ENCODE data around the gene IBA57.

Gene IBA57

DNA sequence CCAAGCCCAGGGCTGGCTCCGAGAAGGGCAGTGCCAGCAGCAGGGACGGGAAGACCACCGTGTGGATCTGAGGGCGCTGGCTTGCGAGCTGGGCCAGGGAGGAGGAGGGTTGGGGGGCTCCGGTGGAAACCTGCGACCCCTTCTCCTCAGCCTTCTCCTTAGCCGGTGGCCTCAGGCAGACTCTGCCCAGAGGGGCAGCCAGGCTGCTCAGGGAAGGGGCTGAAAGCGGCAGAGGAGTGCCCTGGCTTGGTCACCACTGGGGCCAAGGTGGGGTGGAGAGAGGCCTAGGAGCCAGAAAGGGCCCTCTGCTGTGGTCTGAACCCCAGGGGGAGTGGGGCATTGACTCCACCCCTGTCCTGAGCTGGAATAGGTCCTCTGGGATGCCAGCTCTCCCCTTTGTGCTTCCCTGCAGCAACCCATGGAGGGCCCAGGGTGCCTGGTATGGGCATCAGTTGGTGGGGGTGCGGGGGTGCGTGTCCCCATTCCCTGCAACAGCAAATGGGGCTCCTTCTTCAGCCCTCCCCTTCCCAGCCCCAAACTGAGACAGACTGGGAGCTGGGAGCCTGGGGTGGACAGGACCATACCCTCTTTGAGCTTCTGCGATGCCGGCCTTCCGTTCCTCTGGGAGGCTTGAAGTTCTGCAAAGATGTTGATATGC is 6.5 kb upstream of the IBA57 start:
- Mint-ChIP-seq H3K4me1 (peaks cover 28% of the 10 kb centered on the region), H3K27me3 (no peaks in the 10 kb centered on the region), H3K9me3 (no peaks in the 10 kb centered on the region), H3K27ac (no peak overlapping the region), H3K36me3 (no peaks in the 10 kb centered on the region), H3K4me3 (no peak overlapping the region)

DNA sequence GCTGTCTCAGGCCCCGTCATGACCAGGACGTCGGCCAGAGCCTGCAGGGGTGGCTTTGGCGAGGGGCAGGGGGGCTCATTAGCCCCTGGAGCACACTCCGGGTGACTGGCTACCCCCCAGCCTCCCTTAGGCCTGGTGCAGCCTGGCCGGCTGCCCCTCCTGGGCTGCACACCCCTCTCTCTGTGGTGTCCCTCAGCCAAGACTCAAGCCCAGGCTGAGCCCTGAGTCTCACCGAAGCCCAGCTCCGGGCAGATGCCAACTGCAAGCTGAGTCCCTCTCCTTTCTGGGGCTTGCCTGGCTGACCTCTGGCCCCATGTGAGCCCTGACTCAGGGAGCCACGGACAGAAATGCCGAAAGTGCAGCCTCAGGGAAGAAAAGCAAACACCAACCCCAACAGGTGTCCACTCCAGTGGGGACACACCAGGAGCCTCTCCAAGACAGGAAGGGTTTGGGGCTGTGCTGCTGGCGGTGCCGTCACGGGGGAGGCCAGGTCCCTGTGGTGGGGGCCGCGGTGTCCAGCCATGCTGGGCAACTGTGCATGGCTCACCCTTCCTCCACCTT is 5.3 kb upstream of the IBA57 start:
- H3K36me3 Mint-ChIP-seq = no peaks in the 10 kb centered on the region
- no peaks in the 10 kb centered on the region for H3K9me3 Mint-ChIP-seq
- H3K4me3 Mint-ChIP-seq = no peak overlapping the region
- no peaks in the 10 kb centered on the region for H3K27me3 Mint-ChIP-seq
- H3K4me1 Mint-ChIP-seq = peaks cover 27% of the 10 kb centered on the region
- no peak overlapping the region for H3K27ac Mint-ChIP-seq

DNA sequence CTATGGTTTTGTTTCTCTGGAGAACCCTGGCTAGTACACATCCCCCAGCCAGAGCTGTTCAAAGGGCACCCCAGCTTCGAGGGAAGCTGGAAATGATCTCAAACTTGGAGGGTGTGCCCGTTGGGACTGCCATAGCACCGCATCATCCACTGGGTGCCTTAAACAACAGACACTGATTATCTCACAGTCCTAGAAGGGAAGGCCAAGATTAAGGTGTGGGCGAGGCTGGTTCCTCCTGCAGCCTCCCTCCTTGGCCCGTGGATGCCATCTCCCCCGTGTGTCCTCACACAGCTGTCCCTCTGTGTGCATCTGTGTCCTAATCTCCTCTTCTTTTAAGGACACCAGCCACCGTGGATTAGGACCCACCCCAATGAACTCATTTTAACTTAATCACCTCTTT is 4.2 kb upstream of the IBA57 start:
- Mint-ChIP-seq H3K4me1 (peaks cover 27% of the 10 kb centered on the region), H3K27me3 (no peaks in the 10 kb centered on the region), H3K27ac (peak overlapping the region; percentile 82), H3K36me3 (no peaks in the 10 kb centered on the region), H3K9me3 (no peaks in the 10 kb centered on the region), H3K4me3 (no peak overlapping the region)

GRCh38 chr1:228161866-228162265 is 3.7 kb upstream of the IBA57 start:
- no peaks in the 10 kb centered on the region for H3K9me3 Mint-ChIP-seq
- H3K27me3 Mint-ChIP-seq = no peaks in the 10 kb centered on the region
- H3K4me3 Mint-ChIP-seq = peak overlapping the region; percentile 3
- H3K36me3 Mint-ChIP-seq = no peaks in the 10 kb centered on the region
- peaks cover 31% of the 10 kb centered on the region for H3K4me1 Mint-ChIP-seq
- H3K27ac Mint-ChIP-seq = peak overlapping the region; percentile 82

DNA sequence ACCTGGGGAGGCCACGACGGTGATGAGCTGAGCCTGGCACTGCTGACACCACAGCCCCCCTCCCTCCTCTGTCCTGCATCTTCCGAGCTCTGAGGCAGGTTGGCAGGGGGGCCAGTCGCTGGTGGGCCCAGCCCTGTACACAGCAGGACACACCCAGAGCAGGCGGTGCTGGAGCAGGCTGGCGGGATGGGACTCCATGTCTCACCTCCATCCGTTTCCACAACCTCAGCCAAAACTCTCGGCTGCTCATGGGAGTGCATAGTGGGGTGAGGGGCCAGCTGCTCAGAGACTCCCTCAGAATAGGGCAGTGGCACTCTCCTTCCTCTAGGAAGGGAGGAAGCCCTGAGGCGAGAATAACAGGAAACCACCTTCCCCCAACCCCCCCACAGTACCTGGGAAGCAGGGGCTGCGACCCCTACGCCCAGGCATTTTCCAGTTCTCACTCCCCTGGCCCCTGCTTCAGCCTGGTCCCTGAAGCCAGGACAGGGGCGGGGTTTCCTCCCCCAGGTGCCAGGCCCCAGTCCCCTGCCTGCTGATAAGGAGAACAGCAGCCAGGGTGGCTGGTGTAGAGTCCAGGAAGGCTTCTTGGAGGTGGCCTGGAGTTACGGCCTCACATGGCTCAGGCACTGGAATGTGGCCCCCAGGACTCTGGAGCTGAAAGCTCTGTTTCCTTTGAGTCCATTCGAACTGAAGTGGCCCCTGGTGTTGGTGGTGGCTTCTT is 3.2 kb upstream of the IBA57 start:
- H3K4me3 Mint-ChIP-seq = no peak overlapping the region
- H3K36me3 Mint-ChIP-seq = no peaks in the 10 kb centered on the region
- peaks cover 34% of the 10 kb centered on the region for H3K4me1 Mint-ChIP-seq
- H3K27me3 Mint-ChIP-seq = no peaks in the 10 kb centered on the region
- no peaks in the 10 kb centered on the region for H3K9me3 Mint-ChIP-seq
- H3K27ac Mint-ChIP-seq = no peak overlapping the region

DNA sequence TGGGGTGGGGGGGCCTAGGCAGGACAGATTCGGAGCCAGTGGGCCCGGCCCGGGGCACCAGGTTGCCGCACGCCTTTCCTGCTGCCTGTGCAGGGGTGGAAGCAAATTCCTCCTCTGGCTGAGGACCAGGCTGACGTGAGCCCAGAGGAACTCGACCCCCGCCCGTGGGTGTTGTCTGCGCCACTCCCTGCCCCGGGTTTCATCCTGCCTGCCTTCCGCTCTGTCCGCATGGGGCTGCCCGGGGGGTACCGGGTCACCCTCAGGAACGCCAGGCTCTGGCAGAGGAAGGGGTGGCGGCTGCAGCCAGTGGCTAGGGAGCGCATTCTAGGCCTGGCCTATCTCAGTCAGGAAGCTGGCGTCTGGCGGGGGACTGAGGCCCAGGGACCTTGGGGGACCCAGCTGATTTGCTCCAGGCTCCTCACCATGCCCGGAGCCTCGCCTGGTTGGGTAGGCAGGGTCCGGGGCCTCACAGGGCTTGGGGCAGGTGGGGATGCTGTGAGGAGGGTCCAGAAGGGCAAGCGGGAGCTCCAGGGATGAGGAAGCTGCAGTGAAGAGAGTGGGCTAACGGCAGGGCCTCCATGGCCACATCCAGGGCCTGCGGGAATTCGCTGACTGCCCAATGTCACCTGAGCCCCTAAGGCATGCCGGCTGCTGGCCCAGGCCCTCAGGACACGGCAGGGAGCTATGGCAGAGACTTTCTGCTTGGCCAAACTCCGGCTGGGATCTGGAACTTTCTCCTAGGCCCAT is 2.4 kb upstream of the IBA57 start:
- Mint-ChIP-seq H3K4me1 (peaks cover 40% of the 10 kb centered on the region), H3K27ac (no peak overlapping the region), H3K4me3 (no peak overlapping the region)

DNA sequence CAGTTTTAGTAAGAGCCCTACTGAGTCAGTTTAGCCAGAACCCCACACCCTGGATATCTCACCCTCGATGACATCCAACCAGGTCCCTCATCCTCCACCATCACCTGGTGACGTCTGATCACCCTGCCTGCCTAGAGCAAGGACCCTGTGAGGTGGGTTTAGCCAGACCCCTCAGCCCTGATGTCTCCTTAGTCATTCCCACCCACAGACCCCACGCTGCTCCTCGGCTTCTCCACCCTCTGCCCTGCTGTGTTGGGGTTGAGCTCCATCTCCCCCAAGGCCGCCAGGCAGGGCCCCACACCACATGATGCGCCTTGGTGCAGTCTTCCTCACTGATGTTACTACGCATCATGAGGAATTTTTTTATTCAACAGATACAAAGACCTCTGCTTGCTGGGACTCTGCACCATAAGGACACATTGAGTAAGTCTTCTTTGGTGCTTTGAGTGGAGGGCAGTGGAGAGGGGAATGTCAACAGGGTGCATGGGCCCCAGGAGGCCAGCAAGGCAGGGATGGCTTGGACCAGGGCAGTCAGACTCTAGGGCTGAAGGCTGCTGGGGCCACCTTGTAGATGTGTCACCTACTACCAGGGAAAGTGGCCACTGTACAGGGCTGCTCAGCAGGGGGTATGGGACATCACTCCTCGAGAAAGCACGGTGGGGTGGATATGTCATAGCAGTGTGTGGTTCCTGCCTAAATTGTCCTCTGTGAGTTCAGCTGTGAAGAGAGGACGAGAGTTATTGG is 1.7 kb upstream of the IBA57 start:
- Mint-ChIP-seq H3K27ac (peak overlapping the region; percentile 90), H3K9me3 (no peaks in the 10 kb centered on the region), H3K4me1 (peaks cover 40% of the 10 kb centered on the region), H3K4me3 (peak overlapping the region; percentile 92), H3K36me3 (peaks cover 1% of the 10 kb centered on the region), H3K27me3 (no peaks in the 10 kb centered on the region)

More for the DNA sequence above, 2.4 kb upstream of the IBA57 start:
- Mint-ChIP-seq H3K9me3 (no peaks in the 10 kb centered on the region), H3K27me3 (no peaks in the 10 kb centered on the region), H3K36me3 (peaks cover 1% of the 10 kb centered on the region)

GRCh38 chr1:228164561-228165371 is 838 bp upstream of the IBA57 start:
- Mint-ChIP-seq H3K9me3 (no peaks in the 10 kb centered on the region), H3K36me3 (peaks cover 1% of the 10 kb centered on the region), H3K27ac (peak overlapping the region; percentile 96), H3K4me1 (peaks cover 44% of the 10 kb centered on the region), H3K27me3 (no peaks in the 10 kb centered on the region), H3K4me3 (peak overlapping the region; percentile 92)

DNA sequence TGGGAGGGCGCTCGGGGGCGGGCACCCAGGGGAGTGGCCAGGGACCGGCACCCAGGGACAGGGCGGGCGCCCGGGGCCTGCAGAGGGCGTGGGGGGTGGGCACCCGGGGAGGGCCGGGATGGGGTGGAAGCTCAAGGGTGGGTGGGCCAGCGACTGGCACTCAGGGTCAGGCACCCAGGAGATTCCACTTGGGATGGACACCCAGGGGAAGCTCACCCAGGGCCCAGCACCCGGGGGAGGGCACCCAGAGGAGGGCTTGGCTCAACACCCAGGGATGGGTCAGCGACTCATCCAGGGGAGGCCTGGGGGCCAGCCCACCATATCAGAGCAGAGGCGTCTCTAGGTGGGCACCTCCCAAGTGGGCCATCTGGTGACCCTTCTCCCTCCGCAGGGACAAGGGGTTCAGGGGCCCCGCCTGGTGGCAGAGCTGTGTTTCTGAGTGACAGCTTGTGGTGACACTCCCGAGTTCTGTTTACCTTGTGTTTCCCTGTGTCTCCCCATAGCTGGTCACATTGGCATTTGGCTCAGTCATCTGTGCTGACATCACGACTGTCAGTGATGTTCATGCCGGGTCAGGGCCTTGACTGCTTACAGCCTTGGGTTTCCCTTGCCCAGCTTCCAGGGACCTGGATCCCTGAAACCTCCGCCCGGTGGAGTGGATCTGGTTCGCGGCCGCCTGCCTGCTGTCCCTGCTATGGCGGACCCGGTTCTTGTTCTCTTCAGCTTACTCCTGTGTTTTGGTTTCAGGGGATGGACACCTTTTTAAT is 749 bp downstream of the IBA57 start:
- Mint-ChIP-seq H3K9me3 (no peaks in the 10 kb centered on the region), H3K27me3 (no peaks in the 10 kb centered on the region), H3K4me3 (peak overlapping the region; percentile 88), H3K27ac (peak overlapping the region; percentile 95), H3K4me1 (peaks cover 48% of the 10 kb centered on the region), H3K36me3 (peaks cover 1% of the 10 kb centered on the region)

DNA sequence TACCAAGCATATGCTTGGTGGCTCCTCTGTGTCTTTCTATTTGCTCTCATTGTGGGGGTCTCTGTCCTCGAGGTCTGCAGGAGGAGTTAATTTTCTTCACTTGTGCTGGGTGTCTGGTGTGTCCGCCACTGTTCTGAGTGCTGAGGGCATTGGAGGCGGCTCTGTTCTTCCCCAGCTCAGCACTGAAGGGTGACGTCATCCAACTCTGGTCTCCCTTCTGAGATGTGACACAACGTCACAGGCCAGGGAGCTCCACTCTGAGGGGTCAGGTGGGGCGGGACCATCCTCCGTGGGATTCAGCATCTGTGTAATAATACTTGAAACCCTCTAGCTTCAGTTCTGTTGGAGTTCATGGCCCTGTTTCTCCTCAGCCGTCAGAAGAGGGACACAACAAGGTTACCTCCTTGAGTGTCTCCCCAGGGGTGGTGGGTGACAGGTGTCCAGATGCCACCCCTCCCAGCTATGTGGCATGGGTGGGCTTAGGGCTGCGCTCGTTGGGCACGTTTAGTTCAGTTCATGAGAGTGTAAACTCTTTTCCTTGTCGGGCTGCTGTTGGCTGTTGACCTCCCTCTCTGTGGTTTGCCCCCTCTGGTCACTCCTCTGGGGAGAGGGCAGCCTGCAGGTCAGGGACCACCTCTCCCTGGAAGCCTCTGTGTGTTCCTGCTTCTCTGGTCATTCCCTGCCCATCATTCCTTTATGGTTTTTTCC is 3.1 kb downstream of the IBA57 start:
- H3K27me3 Mint-ChIP-seq = no peaks in the 10 kb centered on the region
- H3K4me3 Mint-ChIP-seq = no peak overlapping the region
- peak overlapping the region; percentile 41 for H3K27ac Mint-ChIP-seq
- peaks cover 4% of the 10 kb centered on the region for H3K36me3 Mint-ChIP-seq
- H3K9me3 Mint-ChIP-seq = no peaks in the 10 kb centered on the region
- H3K4me1 Mint-ChIP-seq = peaks cover 36% of the 10 kb centered on the region

- no peak overlapping the region for H3K27ac Mint-ChIP-seq
- peaks cover 4% of the 10 kb centered on the region for H3K36me3 Mint-ChIP-seq
- no peaks in the 10 kb centered on the region for H3K9me3 Mint-ChIP-seq
- no peak overlapping the region for H3K4me3 Mint-ChIP-seq
- H3K4me1 Mint-ChIP-seq = peaks cover 30% of the 10 kb centered on the region
- no peaks in the 10 kb centered on the region for H3K27me3 Mint-ChIP-seq
Observed at GRCh38 chr1:228169345-228169744, 3.7 kb downstream of the IBA57 start.

- no peaks in the 10 kb centered on the region for H3K9me3 Mint-ChIP-seq
Observed at GRCh38 chr1:228170666-228171065, 5.1 kb downstream of the IBA57 start.

GRCh38 chr1:228171221-228171891 is 5.8 kb downstream of the IBA57 start:
- Mint-ChIP-seq H3K27ac (no peak overlapping the region), H3K36me3 (peaks cover 4% of the 10 kb centered on the region), H3K4me3 (no peak overlapping the region), H3K9me3 (no peaks in the 10 kb centered on the region), H3K4me1 (peaks cover 21% of the 10 kb centered on the region), H3K27me3 (no peaks in the 10 kb centered on the region)

More at GRCh38 chr1:228170666-228171065, 5.1 kb downstream of the IBA57 start:
- no peaks in the 10 kb centered on the region for H3K27me3 Mint-ChIP-seq
- peaks cover 4% of the 10 kb centered on the region for H3K36me3 Mint-ChIP-seq
- no peak overlapping the region for H3K27ac Mint-ChIP-seq
- peaks cover 21% of the 10 kb centered on the region for H3K4me1 Mint-ChIP-seq
- no peak overlapping the region for H3K4me3 Mint-ChIP-seq
